HG03558 (cell line): ENCODE data around the gene PROK1.
"Not testable (repeated sequence)": the region's sequence is repeated elsewhere in the genome, so short reads cannot be mapped to it uniquely, and the experiment has no call there.

ENCODE experiments used
- ATAC-seq: cut with Tn5 transposase; IDR thresholded peaks from one replicate; pipeline ENCODE4 v1.9.1; 2021; ENCODE audit warnings: moderate number of reproducible peaks; ENCODE audit not compliant: unreplicated experiment; ENCODE audit errors: extremely low read depth

Gene PROK1

DNA sequence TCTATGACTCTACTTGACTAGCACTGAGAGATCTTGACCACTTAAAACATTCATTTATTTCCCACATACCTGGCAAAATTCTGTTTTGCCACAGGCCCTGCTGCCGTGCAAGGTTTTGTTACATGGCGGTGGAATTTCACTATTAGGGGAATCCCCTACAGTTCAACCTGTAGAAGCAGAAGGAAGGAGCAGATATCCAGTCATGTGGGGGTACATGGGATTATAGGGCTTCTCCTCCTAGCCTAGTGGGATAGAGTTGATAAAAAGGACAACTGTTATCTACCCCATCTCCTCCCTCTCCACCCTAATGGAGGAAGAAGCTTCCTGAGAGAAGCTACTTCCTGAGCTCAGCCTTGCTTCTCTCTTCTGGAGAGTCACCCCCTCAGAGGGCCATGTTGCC, 17.7 kb upstream of the PROK1 start:
- no peak for ATAC-seq

DNA sequence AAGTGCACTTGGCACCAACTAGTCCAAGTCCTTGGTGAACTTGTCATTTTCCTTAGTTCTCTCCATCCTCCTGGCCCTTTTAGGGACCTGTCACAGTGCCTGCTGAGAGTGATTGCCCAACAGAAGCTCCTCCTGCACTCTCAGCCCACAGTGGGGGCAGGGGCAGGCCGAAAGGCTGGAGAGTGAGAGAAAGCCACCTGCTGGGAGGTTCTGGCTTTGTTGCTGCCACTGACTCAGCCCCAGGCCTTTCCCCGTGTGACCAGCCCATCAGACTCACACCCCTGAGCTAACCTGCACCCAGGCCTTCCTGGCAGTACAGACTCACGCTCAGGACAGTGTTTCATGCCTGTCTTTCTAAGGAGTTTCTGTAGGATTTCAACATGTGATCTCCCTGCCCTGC, 17.1 kb upstream of the PROK1 start:
- ATAC-seq, result no peak

- no peak for ATAC-seq
Measured at GRCh38 chr1:110434946-110435345, 16.0 kb upstream of the PROK1 start.

- ATAC-seq, result no peak
Measured at GRCh38 chr1:110436635-110437034, 14.3 kb upstream of the PROK1 start.

- not testable (repeated sequence) for ATAC-seq
Measured at GRCh38 chr1:110437645-110438299, 13.2 kb upstream of the PROK1 start.

DNA sequence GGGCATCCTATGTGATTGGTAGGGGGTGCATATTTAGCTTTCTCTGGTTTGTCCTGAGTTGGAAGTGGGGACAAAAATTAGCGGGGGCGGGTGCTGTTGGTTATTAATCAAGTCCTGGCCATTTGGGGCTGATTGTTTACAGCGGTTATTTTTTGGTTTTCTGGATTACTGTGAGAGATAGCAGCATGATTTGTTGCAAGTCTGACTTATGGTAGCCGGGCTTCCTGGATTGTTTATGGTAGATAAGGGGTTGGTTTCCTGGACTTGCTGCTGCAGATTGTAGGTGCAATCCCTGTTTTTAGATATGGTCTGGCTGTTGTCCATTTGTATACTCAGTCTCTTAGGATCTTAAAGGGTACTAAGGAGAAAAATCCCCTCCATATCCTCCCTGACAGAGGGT, 12.1 kb upstream of the PROK1 start:
- ATAC-seq, result no peak

DNA sequence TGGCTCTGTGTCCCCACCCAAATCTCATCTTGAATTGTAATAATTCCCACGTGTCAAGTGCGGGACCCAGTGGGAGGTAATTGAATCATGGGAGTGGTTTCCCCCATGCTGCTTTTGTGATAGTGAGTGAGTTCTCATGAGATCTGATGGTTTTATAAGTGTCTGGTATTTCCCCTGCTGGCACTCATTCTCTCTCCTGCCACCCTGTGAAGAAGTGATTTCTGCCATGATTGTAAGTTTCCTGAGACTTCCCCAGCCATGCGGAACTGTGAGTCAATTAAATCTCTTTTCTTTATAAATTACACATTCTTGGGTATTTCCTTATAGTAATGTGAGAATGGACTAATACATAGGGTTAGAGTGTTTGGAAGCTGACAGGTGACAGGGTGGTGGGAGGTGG, 11.1 kb upstream of the PROK1 start:
- not testable (repeated sequence) for ATAC-seq

DNA sequence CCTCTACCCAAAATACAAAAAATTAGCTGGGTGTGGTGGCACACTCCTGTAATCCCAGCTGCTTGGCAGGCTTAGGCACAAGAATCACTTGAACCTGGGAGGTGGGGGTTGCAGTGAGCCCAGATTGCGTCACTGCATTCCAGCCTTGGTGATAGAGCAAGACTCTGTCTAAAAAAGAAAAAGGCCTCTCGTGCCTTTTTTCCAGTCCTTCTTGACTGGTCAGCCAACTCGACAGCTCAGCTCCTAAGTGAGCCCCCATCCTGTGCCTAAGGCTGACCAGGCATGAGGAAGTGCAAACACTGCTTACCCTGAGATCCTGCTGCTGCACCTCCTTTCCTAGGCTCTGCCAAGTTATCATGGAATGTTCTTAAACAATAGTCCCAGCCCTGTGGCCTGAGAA, 10.1 kb upstream of the PROK1 start:
- no peak for ATAC-seq

GRCh38 chr1:110441888-110442287, 9.1 kb upstream of the PROK1 start:
- no peak for ATAC-seq

DNA sequence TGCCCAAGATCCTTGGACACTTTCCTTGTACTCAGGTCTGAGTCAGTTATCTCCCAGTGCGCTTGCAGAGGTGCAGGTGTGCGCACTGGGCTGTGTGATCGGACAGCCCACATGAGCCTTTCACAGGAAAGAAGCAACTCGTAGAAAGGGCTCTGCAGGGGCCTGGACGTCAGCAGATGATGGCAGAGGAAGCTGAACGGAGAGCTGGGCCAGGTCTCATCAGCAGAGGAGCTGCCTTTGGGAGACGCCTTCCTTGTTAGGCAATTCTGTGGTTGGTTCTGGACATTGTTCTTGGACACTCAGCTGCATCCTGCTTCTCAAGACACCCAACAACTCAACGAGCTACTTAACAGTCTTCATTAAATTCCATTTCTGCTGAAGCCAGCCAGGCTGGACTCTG, 7.5 kb upstream of the PROK1 start:
- ATAC-seq, result no peak

- ATAC-seq, result no peak
Measured at GRCh38 chr1:110444561-110444960, 6.4 kb upstream of the PROK1 start.

GRCh38 chr1:110449661-110450651, 993 bp upstream of the PROK1 start:
- ATAC-seq, result no peak

DNA sequence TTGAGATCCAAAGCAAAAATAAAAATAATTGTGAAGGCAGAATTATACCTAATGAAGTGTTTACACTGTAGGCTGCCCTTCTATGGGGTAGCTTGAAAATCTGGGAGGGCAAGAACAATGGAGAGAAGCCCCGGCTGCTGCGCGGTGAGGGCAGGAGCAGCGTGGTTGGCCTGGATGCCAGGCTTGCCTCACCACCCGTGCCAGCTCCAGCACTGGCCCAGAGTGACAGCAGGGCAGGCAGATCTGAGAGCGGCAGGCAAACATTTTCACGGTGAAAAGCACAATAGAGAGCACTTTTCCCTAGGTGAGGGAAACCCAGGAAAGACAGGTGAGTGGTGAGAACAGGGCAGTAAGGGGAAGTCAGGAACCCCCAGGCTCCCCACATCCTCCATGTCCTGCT, 1.4 kb downstream of the PROK1 start:
- ATAC-seq, result no peak

- ATAC-seq, result no peak
Measured at GRCh38 chr1:110453829-110454228, 2.9 kb downstream of the PROK1 start.

DNA sequence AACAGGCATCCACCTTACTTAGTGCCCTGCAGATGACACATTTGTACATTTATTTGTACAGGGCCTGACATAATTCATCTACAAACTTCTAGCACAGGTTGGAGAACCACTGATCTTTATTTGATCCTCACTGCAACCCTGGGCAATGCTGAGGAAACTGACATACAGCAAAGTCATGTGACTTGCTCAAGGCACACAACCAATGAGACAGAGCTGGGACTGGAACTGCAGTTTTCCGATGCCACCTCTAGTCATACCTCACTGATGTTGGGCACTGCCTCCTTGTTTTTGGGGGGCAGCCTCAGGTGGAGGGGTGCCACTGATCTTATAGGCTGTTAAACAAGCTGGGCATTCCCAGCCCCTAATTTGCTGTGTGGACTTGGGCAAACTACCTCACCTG, 3.4 kb downstream of the PROK1 start:
- no peak for ATAC-seq

- no peak for ATAC-seq
Measured at GRCh38 chr1:110455151-110455550, 4.2 kb downstream of the PROK1 start.

GRCh38 chr1:110457206-110457605, 6.3 kb downstream of the PROK1 start:
- ATAC-seq, result no peak

DNA sequence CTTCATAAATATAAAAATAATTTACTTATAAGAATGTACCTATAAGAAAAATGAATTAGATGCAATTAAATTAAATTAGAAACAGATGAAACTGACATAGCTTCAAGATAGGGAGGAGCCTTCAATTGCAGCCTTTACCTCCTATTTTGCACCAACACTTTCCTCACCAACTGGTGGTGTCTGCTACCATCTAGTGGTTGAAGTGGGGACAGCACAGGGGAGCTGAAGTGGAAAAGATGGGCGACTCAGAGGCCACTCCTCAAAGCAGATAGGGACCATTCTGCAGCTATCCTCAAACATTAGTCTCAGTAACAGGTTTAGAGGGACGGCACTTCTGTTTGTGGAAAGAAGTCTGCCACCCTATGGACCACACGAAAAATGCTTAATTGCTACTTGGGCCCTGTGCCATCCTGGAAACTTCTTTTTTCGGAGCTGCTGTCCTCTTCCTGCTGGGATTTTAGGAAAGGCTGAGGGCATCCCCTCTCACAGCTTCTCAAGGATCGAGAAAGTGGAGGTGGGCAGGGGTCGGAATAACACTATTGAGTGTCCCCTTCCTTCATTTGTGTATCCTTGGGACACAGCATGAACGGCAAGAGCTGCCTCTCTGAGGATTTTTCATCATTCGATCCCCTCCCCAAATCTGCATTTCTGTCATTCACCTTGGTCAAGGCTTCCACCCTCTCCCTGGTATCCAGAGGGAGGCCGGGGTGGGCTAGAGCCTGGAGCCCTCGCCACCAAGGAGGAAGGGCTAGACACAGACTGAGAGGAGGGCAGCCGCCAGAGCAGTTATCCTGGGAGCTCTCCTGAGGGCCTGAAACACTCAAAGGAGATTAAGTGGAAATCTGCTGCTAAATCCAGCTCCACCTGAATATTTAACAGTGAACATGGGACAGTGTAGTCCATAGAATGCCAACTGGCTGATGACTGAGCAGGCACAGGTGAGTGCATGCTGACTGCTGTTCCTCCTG, 9.6 kb downstream of the PROK1 start:
- no peak for ATAC-seq

DNA sequence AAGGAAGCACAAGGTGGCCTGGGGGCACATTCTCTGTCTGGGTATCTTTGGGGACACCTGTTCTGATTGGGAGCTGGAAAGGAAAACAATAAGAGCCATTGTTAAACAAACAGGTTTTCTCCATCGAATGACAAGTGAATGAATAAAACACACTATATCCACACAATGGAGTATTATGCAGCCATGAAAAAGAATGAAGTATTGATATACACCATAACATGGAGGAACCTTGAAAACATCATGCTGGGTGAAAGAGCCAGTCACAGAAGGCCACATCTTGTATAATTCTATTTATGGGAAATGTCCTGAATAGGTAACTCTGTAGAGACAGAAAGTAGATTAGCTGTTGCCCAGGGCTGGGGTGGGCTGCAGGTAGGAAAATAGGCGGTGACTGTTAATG, 11.1 kb downstream of the PROK1 start:
- ATAC-seq, result no peak

DNA sequence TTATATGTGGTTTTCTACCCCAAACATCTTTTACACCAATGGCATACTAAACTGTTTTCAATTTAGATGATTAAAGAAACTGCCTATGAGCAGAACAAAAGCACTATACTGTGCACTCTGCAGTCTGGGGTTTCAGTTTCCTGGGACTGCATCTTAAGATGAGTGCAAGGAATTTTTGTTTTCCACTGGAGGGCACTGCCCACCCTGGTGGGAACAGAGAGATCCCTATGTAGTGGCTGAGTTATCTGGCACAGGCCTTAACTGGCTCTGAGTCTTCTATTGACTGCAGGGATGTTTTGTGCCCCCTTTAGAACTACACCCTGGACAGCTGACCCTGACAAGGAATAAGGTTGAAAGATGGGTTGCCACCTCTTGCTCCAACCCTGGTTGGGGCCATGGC, 12.0 kb downstream of the PROK1 start:
- ATAC-seq, result no peak
